Fibroblast of skin of scalp (primary cell): ENCODE data around the gene NPY1R. TPM values are rescaled to one million over a fixed set of nuclear protein-coding genes. Genes with fewer than 3 reads are reported as not detected.
A peak's percentile ranks its signal among the peaks of the same experiment; 100 is the strongest.

ENCODE experiments used
- DNase-seq: peaks from one replicate; pipeline ENCODE4 v3.0.0-alpha.2; 2013
- polyA plus RNA-seq, 2 experiments: library from polyadenylated mRNA; unstranded; fragments of 120-200 nt; gene quantifications; one replicate each; pipeline ENCODE4 v1.2.1, GENCODE V29; 2013; ENCODE audit not compliant: insufficient read length in 2 of 2

Gene NPY1R
- polyA plus RNA-seq (2013, experiment 1 of 2; ENCODE audit: insufficient read length) = 0.35 TPM
- polyA plus RNA-seq (2013, experiment 2 of 2; ENCODE audit: insufficient read length) = 0.67 TPM

- DNase-seq = peak; percentile 76
Observed at GRCh38 chr4:163332526-163333406, at the start of gene NPY1R. NPY1R (minus strand) TSS chr4:163332596; CDS start chr4:163326554, 6,042 bp downstream.

- DNase-seq = no peak
Observed at GRCh38 chr4:163380703-163381102, 48.3 kb upstream of the NPY1R start.

GRCh38 chr4:163378661-163379060 lies 46.3 kb upstream of the NPY1R start:
- no peak for DNase-seq

GRCh38 chr4:163372029-163372428 lies 39.6 kb upstream of the NPY1R start:
- DNase-seq = no peak

- DNase-seq = no peak
Observed at GRCh38 chr4:163367651-163368050, 35.3 kb upstream of the NPY1R start.

- DNase-seq = no peak
Observed at GRCh38 chr4:163356104-163356503, 23.7 kb upstream of the NPY1R start.

- no peak for DNase-seq
Observed at GRCh38 chr4:163353054-163353453, 20.7 kb upstream of the NPY1R start.

GRCh38 chr4:163350672-163351071 lies 18.3 kb upstream of the NPY1R start:
- no peak for DNase-seq

GRCh38 chr4:163344147-163345125 lies 12.0 kb upstream of the NPY1R start:
- DNase-seq = no peak

- no peak for DNase-seq
Observed at GRCh38 chr4:163343604-163344146, 11.3 kb upstream of the NPY1R start, which contains the start of gene NPY5R. NPY5R (plus strand) TSS chr4:163343892; CDS start chr4:163350274, 6,382 bp downstream.

GRCh38 chr4:163335384-163335783 lies 3.0 kb upstream of the NPY1R start:
- DNase-seq = no peak

GRCh38 chr4:163331629-163332376 lies 593 bp downstream of the NPY1R start:
- peak; percentile 13 for DNase-seq

- no peak for DNase-seq
Observed at GRCh38 chr4:163330916-163331628, 1.3 kb downstream of the NPY1R start.

- DNase-seq = no peak
Observed at GRCh38 chr4:163317110-163317509, 15.3 kb downstream of the NPY1R start.

- no peak for DNase-seq
Observed at GRCh38 chr4:163309466-163309865, 22.9 kb downstream of the NPY1R start.

- DNase-seq = no peak
Observed at GRCh38 chr4:163303069-163303468, 29.3 kb downstream of the NPY1R start.

GRCh38 chr4:163300445-163300844 lies 32.0 kb downstream of the NPY1R start:
- no peak for DNase-seq

GRCh38 chr4:163295138-163295537 lies 37.3 kb downstream of the NPY1R start:
- DNase-seq = no peak

- DNase-seq = no peak
Observed at GRCh38 chr4:163284304-163284703, 48.1 kb downstream of the NPY1R start.

GRCh38 chr4:163280703-163281519 lies 51.5 kb downstream of the NPY1R start:
- DNase-seq = no peak
